GM21447 (cell line): ENCODE measurements around the gene TSPAN6.

ENCODE experiments used
- ATAC-seq: cut with Tn5 transposase; IDR thresholded peaks from one replicate; pipeline ENCODE4 v1.9.1; 2021; ENCODE audit not compliant: unreplicated experiment

Gene TSPAN6

DNA sequence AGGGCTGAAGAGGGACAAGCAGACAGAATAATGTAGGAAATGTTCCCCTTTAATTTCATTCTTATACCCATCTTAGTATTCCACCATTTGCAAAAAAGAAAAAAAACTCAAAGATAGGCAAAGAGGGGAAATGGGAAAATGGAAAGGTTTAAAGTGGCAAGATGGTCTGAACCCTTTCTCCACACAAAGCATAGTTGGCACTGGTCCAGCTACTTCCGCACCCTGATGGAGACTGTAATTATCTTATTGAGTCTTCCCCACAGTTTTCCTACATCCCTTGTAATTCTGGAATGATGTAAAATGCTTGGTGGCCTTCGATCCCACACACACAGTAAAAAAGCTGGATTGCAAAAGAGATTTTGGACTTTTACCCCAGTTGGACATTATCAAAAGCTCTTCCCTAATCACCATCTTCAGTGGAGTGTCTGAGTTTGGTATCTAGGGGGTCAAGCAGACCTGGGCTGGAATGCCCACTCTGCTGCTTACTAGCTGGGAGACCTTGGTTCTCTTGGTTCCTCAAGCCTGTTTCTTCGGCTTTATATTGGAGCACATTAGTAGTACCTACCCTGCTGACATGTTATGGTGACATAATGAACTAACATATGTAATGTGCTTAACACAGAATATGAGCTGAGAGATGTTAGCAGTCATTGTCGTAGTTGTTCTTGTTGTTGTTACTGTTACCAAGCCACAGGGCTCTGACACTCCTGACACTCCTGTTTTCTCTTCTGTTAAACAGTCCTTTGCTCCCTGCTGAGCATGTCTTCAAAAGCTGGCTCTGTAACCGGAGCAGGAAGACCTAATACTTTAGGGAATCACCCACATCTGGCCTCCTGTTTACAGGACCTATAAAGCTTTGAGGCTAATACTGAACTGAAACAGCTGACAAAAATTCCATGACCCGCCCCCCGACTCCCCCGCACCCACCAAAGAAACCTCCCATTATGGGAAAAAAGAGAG, 12.1 kb upstream of the TSPAN6 start:
- no peak for ATAC-seq

- no peak for ATAC-seq
Measured at GRCh38 chrX:100647739-100648138, 11.1 kb upstream of the TSPAN6 start.

GRCh38 chrX:100647095-100647494, 10.5 kb upstream of the TSPAN6 start:
- ATAC-seq, result no peak

DNA sequence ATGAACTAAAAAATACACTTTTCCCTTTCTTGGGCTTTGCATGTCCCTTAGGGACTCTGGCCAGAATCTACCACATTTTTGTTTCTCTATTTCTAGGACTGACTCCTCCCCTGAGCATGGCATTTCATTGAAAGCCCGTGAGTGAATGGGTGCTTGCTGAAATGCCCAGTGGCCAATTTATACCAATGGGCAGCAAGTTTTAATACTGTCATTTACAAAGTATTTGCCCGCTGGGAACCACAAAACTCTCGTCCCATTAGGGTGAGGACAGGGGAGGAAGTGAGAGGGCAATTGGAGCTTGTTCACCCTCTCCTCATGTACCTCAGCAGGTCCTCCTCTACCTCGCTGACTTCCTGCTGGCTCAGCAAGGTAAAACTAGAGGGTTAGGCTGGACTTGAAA, 8.5 kb upstream of the TSPAN6 start:
- no peak for ATAC-seq

GRCh38 chrX:100643956-100644860, 7.6 kb upstream of the TSPAN6 start, which contains the start of gene SRPX2:
SRPX2 (plus strand) TSS chrX:100644199; CDS start chrX:100646323, 2,124 bp downstream.
- ATAC-seq, result no peak

GRCh38 chrX:100643212-100643611, 6.6 kb upstream of the TSPAN6 start:
- ATAC-seq, result no peak

DNA sequence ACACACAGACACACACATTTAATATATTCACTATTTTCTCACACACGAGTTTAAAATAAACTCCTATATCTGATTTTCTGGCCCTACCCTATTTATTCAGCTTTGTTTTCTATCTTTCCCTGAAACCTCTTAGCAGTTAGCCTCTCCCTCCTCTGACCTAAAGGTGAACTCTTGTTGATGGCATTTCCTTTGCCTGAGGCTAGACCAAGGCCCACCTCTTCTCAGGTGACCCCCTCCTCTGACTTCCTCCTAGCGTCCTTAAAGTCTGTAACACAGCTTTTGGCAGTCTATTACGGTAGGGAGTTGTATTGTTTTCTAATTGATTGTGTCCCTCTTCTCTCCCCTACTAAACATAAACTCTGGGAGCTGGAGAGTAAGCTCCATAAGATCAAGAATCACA, 5.7 kb upstream of the TSPAN6 start:
- no peak for ATAC-seq

GRCh38 chrX:100635989-100636320, 651 bp downstream of the TSPAN6 start:
- no peak for ATAC-seq

GRCh38 chrX:100635040-100635439, 1.6 kb downstream of the TSPAN6 start:
- ATAC-seq, result no peak

- ATAC-seq, result peak; percentile 93
Measured at GRCh38 chrX:100625985-100626491, 10.6 kb downstream of the TSPAN6 start.

GRCh38 chrX:100623001-100623400, 13.6 kb downstream of the TSPAN6 start:
- no peak for ATAC-seq

DNA sequence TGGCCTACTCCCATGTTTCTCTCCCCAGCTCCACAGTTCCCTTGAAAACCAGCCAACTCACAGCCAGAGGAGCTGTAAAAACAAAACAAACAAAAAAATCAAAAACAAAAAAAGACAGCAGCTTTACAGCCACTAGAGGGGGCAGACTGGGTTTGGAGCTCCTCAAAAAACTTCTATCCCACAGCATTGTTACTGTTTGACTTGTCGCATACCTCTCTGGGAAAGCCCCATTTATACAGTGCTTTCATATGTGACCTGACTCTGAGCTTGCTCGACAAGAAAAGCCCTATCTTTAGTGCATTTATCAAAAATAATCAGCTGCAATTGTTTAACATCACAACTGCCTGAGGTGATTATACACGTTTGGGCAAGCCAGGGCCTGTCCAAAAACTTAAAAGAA, 21.6 kb downstream of the TSPAN6 start:
- ATAC-seq, result peak; percentile 95

- ATAC-seq, result no peak
Measured at GRCh38 chrX:100611951-100612350, 24.7 kb downstream of the TSPAN6 start.

DNA sequence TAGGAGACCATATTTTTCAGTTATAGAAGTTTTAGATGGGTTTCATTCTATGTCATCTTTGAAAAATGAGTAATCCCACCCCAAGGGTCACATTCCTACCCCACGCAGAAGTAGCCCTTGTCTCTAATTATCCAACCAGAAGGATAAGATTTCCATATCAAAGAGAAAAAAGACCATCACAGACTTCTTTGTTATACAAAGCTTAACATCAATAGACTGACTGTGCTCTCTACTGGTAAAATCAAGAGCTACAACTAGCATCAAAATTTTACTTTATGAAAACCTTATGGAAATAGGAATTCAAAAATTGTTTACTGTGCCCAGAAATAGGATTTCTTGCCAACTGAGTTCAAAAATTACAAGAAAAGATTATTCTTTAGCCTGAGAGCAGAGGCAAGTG, 27.0 kb downstream of the TSPAN6 start:
- no peak for ATAC-seq

DNA sequence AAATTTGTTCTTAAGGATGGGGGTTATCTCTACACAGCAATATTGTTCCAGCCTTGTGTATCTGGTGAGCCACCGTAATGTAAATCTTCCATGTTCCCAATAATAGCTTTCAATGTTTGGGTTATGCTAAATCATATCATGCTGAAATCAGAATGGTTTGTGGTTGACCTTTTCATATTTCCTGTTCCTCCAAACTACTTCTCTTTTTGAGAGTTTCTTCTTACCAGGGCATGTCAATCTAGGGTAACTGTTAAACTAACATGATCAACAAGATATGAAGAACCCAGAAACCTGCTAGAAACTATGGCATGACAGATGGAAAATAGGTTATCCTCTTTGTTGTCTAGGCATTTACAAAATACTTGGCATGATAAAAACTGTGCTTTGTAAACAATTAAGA, 29.9 kb downstream of the TSPAN6 start:
- no peak for ATAC-seq

- no peak for ATAC-seq
Measured at GRCh38 chrX:100600758-100601157, 35.8 kb downstream of the TSPAN6 start.

DNA sequence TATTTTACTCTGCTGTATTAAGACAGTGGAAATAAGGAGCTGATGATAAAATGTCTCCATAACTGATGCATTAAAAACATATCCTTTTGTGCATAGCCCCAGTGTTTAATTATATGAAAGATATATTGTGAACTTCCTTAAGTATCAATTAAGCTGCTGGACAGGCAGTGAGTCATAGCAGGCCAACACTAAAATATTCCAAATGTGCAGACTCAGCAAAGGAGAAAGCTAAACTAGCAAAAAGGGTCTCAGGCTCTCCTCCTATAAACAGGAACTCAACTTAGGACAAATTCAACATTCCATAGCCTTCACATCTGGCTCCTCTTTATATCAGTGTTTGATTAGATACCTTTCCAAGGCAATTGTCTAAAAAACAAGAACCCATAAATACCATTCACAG, 36.3 kb downstream of the TSPAN6 start:
- no peak for ATAC-seq

DNA sequence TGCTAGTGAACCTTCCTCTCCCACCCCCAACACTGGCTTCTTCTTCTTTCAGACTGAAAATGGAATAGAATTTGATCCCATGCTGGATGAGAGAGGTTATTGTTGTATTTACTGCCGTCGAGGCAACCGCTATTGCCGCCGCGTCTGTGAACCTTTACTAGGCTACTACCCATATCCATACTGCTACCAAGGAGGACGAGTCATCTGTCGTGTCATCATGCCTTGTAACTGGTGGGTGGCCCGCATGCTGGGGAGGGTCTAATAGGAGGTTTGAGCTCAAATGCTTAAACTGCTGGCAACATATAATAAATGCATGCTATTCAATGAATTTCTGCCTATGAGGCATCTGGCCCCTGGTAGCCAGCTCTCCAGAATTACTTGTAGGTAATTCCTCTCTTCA, 37.1 kb downstream of the TSPAN6 start:
- ATAC-seq, result no peak

- no peak for ATAC-seq
Measured at GRCh38 chrX:100596601-100597000, 40.0 kb downstream of the TSPAN6 start.

DNA sequence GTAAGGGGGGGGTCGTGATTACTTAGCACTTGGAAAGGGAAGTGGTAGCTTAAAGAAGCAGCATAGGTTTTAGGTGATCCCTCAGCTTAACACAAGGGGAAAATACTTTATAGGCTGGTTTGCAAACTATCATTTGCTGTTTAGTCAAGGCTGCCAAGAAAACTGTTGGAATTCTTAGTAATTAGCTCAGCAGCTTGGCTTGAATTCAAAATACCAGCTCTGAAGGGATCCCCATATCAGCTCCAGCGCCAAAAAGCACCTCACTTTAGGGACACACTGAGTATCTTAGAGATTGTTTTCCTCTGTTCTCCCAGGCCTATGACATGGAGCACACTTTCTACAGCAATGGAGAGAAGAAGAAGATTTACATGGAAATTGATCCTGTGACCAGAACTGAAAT, 43.0 kb downstream of the TSPAN6 start:
- no peak for ATAC-seq

DNA sequence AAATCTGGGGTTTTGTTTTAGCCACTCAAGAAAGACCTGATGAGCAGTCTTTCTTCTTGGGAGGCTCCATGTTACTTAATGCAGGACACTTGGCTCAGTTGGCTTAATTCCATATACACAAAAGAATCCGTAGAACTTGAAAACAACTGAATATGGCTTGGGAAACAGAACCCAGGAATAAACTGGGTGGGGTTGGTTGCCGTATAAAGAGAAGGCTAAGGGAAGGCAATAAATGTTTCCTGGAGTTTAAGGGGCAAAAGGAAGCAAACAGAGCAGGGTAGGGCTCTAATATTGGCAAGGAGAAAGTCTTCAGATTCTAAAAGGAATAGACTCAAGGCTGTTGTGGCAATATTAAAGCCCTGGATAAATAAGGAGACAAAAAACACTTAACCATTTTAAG, 43.5 kb downstream of the TSPAN6 start:
- ATAC-seq, result no peak
